Subcutaneous abdominal adipose tissue (tissue), 5 donors: ENCODE measurements around the gene CANT1.

Source experiments
- H3K27ac ChIP-seq: one replicate; pipeline ENCODE4 v1.7.0; 2013; ENCODE audit warnings: low read depth, mild to moderate bottlenecking, inconsistent platforms, low read length, moderate library complexity
- H3K27me3 ChIP-seq, 5 donors: one replicate each; pipeline ENCODE4 v1.7.0; 2013; ENCODE audit warnings: low read length in 5 of 5, inconsistent platforms in 1 of 5; ENCODE audit not compliant: control insufficient read depth in 5 of 5, insufficient read depth in 4 of 5
- H3K36me3 ChIP-seq, 5 donors: one replicate each; pipeline ENCODE4 v1.7.0; 2013; ENCODE audit warnings: low read length in 5 of 5; ENCODE audit not compliant: control insufficient read depth in 5 of 5, insufficient read depth in 5 of 5
- H3K4me1 ChIP-seq, 5 donors: one replicate each; pipeline ENCODE4 v1.7.0; 2013; ENCODE audit warnings: low read length in 5 of 5, mild to moderate bottlenecking in 3 of 5, moderate library complexity in 1 of 5; ENCODE audit not compliant: control insufficient read depth in 5 of 5, insufficient read depth in 5 of 5
- H3K4me3 ChIP-seq, 5 donors: one replicate each; pipeline ENCODE4 v1.7.0; 2013; ENCODE audit warnings: low read length in 5 of 5, low read depth in 1 of 5
- H3K9ac ChIP-seq, 5 donors: one replicate each; pipeline ENCODE4 v1.7.0; 2013; ENCODE audit warnings: low read length in 5 of 5, mild to moderate bottlenecking in 4 of 5, moderate library complexity in 3 of 5
- H3K9me3 ChIP-seq, 5 donors: one replicate each; pipeline ENCODE4 v1.7.0; 2013; ENCODE audit warnings: low read length in 5 of 5; ENCODE audit not compliant: control insufficient read depth in 5 of 5
- donor health status: healthy.
- donor health status: healthy.
- donor health status: healthy.
- donor health status: healthy.
- donor health status: healthy.

Gene CANT1

DNA sequence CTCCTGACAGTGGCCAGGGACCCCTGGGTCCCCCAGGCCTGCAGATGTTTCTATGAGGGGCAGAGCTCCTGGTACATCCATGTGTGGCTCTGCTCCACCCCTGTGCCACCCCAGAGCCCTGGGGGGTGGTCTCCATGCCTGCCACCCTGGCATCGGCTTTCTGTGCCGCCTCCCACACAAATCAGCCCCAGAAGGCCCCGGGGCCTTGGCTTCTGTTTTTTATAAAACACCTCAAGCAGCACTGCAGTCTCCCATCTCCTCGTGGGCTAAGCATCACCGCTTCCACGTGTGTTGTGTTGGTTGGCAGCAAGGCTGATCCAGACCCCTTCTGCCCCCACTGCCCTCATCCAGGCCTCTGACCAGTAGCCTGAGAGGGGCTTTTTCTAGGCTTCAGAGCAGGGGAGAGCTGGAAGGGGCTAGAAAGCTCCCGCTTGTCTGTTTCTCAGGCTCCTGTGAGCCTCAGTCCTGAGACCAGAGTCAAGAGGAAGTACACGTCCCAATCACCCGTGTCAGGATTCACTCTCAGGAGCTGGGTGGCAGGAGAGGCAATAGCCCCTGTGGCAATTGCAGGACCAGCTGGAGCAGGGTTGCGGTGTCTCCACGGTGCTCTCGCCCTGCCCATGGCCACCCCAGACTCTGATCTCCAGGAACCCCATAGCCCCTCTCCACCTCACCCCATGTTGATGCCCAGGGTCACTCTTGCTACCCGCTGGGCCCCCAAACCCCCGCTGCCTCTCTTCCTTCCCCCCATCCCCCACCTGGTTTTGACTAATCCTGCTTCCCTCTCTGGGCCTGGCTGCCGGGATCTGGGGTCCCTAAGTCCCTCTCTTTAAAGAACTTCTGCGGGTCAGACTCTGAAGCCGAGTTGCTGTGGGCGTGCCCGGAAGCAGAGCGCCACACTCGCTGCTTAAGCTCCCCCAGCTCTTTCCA, 39.5 kb upstream of the CANT1 start:
- Histone ChIP-seq H3K4me1 (peaks cover 12 to 39% (median 28%) of the 10 kb centered on the region in 5 donors), H3K27ac (peak overlapping the region; percentile 67)

DNA sequence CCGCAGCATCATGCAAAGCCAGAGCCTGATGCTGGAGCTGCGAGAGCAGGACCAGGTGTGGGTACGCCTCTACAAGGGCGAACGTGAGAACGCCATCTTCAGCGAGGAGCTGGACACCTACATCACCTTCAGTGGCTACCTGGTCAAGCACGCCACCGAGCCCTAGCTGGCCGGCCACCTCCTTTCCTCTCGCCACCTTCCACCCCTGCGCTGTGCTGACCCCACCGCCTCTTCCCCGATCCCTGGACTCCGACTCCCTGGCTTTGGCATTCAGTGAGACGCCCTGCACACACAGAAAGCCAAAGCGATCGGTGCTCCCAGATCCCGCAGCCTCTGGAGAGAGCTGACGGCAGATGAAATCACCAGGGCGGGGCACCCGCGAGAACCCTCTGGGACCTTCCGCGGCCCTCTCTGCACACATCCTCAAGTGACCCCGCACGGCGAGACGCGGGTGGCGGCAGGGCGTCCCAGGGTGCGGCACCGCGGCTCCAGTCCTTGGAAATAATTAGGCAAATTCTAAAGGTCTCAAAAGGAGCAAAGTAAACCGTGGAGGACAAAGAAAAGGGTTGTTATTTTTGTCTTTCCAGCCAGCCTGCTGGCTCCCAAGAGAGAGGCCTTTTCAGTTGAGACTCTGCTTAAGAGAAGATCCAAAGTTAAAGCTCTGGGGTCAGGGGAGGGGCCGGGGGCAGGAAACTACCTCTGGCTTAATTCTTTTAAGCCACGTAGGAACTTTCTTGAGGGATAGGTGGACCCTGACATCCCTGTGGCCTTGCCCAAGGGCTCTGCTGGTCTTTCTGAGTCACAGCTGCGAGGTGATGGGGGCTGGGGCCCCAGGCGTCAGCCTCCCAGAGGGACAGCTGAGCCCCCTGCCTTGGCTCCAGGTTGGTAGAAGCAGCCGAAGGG, 38.6 kb upstream of the CANT1 start:
- Histone ChIP-seq H3K27ac (peak overlapping the region; percentile 67), H3K27me3 (no peaks in the 10 kb centered on the region), H3K4me3 (peak overlapping the region in 2 of 5 donors; percentile 1 to 30), H3K9me3 (peaks cover 0 to 1% (median 0%) of the 10 kb centered on the region in 5 donors), H3K4me1 (peaks cover 12 to 43% (median 33%) of the 10 kb centered on the region in 5 donors), H3K36me3 (peaks cover 0 to 44% (median 21%) of the 10 kb centered on the region in 5 donors), H3K9ac (no peak overlapping the region)

More for the DNA sequence above, 39.5 kb upstream of the CANT1 start:
- H3K36me3 ChIP-seq: peaks cover 0 to 41% (median 15%) of the 10 kb centered on the region in 5 donors
- no peak overlapping the region for H3K9ac ChIP-seq
- no peaks in the 10 kb centered on the region for H3K27me3 ChIP-seq
- peaks cover 0 to 10% (median 3%) of the 10 kb centered on the region in 5 donors for H3K9me3 ChIP-seq
- H3K4me3 ChIP-seq: no peak overlapping the region

DNA sequence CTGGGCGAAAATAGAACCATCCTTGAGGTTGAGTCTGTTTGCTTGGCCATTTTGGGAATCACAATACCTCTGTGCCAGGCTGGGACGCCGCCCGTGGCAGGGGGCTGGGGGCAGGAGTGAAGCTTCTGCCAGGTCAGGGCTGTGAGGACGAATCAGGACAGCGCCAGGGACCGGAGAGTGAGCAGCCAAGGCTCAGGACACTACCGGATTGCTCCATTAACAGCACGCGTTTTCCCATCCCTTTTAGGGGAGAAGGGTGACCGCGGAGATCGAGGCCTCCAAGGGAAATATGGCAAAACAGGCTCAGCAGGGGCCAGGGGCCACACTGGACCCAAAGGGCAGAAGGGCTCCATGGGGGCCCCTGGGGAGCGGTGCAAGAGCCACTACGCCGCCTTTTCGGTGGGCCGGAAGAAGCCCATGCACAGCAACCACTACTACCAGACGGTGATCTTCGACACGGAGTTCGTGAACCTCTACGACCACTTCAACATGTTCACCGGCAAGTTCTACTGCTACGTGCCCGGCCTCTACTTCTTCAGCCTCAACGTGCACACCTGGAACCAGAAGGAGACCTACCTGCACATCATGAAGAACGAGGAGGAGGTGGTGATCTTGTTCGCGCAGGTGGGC, 37.8 kb upstream of the CANT1 start:
- H3K27me3 ChIP-seq: no peaks in the 10 kb centered on the region
- H3K4me1 ChIP-seq: peaks cover 12 to 42% (median 35%) of the 10 kb centered on the region in 5 donors
- peak overlapping the region; percentile 67 for H3K27ac ChIP-seq
- no peak overlapping the region for H3K9ac ChIP-seq
- H3K9me3 ChIP-seq: no peaks in the 10 kb centered on the region
- H3K4me3 ChIP-seq: peak overlapping the region in 2 of 5 donors; percentile 1 to 30
- H3K36me3 ChIP-seq: peaks cover 0 to 44% (median 21%) of the 10 kb centered on the region in 5 donors

DNA sequence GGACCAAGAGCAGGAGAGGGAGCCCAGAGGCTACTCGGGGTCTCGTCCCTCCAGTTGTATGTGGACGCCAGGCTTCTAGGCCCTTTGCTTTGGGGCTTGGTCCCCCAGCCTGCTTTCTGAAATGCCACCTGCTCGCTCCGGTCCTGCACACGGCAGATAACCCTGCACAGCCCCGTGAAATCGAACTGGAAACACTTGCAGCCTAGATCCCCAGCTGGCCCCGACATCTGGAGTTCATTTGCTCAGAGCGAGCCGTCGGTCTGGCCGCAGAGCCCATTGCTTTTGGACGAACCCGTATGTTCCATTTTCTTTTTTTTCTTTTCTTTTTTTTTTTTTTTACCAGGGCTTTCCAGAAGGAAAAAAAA, 37.3 kb upstream of the CANT1 start:
- Histone ChIP-seq H3K4me3 (peak overlapping the region in 1 of 5 donors; percentile 6), H3K9ac (no peak overlapping the region), H3K9me3 (no peaks in the 10 kb centered on the region), H3K27me3 (no peaks in the 10 kb centered on the region), H3K36me3 (peaks cover 0 to 44% (median 21%) of the 10 kb centered on the region in 5 donors), H3K4me1 (peaks cover 12 to 47% (median 40%) of the 10 kb centered on the region in 5 donors), H3K27ac (peak overlapping the region; percentile 67)

DNA sequence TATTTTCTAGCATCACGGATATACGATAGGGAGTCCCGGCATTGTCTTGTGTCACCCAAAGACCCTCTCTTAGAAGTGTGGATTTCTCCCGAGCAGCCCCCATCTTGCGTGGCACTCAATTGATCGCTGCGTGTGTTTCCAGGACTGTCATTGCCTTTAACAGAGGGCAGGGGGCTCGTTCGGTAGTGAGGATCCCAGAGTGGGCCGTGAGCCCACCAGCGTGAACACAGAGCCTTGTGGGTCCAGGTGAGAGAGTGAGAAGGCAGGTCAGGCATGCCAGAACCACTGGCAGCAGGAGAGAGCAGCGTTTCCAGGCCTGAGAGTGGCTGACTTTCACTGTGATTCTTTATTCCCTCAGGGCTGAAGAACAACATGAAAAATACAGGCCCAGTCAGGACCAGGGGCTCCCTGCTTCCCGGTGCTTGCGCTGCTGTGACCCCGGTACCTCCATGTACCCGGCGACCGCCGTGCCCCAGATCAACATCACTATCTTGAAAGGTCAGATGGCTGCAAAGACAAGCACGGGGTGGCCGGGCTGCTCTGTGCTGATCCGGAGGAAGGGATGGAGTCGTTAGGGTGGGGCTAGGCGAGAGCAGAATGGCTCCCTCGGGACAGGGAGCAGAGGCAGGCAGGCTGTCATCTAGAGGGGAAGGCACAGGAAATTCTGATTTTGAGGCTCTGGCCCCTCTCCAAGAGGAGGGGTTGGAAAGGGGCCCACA, 36.8 kb upstream of the CANT1 start:
- Histone ChIP-seq H3K27ac (peak overlapping the region; percentile 67), H3K9ac (peak overlapping the region in 2 of 5 donors; percentile 14 to 33), H3K36me3 (peaks cover 0 to 44% (median 21%) of the 10 kb centered on the region in 5 donors), H3K27me3 (no peaks in the 10 kb centered on the region), H3K9me3 (no peaks in the 10 kb centered on the region), H3K4me1 (peaks cover 12 to 48% (median 42%) of the 10 kb centered on the region in 5 donors), H3K4me3 (peak overlapping the region in 2 of 5 donors; percentile 6 to 22)

DNA sequence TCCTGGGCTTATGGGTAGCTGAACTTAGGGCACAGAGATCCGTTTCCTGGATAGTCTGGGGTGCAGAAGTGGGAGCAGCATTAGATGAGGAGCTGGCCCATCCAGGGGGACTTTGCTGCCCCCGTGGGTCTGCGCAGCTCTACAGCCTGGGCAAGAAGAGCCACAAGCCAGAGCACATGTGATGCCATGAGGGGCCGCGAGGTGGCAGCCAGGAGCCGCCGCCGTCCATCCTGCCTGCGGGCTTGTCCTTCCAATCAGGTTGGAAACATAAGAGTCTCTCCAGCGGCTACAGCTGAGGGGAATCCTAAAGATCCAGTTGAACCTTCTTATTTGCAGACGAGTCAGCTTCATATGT, 36.3 kb upstream of the CANT1 start:
- Histone ChIP-seq H3K27ac (peak overlapping the region; percentile 67), H3K36me3 (peaks cover 0 to 44% (median 21%) of the 10 kb centered on the region in 5 donors), H3K4me1 (peaks cover 12 to 48% (median 42%) of the 10 kb centered on the region in 5 donors), H3K9ac (no peak overlapping the region), H3K4me3 (peak overlapping the region in 2 of 5 donors; percentile 6 to 22), H3K27me3 (no peaks in the 10 kb centered on the region), H3K9me3 (no peaks in the 10 kb centered on the region)

DNA sequence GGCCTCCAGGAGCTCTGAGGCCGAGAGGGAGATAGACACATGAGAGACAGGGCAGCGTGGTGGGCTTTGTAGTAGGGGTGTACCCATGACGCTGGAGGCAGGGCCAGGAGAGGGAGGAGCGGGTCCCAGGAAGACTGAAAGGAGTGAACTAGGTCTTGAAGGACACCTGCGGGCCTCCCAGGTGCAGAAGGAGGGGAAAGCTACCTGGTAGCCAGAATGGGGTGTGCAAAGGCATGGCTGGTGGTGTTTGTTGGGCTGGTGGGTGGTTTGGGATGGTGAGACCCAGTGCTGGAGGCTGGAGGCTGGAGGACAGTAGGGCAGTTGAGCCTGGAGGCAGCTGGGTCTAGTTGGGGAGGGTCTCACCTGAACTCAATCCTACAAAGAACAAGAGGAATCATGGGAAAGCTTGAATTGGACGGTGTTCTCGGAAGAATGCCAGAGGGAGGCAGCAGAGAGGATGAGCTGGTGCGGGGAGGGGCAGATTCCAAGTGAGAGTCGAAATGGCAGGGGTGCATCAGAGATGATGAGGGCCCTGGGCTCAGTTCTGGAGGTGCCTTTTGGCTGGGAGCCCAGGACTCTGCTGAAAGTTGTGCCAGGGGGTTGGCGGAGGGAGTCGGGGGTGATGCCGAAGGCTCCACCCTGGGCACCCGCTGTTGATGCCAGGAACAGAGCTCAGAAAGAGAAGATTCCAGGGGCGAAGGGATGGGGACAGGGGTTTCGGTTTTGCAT, 35.6 kb upstream of the CANT1 start:
- Histone ChIP-seq H3K9ac (no peak overlapping the region), H3K27ac (no peak overlapping the region), H3K4me1 (peaks cover 12 to 48% (median 42%) of the 10 kb centered on the region in 5 donors), H3K9me3 (no peaks in the 10 kb centered on the region), H3K27me3 (no peaks in the 10 kb centered on the region), H3K36me3 (peaks cover 0 to 38% (median 19%) of the 10 kb centered on the region in 5 donors), H3K4me3 (no peak overlapping the region)

DNA sequence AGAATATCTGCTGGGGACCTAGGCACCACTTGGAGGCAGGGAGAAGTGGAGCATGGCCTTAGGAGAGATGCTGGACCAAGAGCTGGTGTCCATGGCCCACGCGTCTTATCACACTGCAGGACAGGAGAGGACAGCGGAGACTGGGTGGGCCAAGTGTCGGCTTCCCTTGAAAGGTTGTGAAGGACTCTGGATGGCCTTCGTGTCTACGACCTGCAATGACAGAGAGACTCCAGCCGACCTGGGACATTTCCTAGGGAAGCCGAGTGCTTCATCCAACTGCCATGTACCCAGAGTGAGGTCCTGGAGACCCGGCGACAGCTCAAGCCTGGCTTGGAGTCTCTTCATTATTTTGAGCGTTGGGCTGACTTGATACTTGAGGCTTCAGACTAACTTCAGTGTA, 34.9 kb upstream of the CANT1 start:
- H3K27ac ChIP-seq: no peak overlapping the region
- no peak overlapping the region for H3K4me3 ChIP-seq
- no peaks in the 10 kb centered on the region for H3K27me3 ChIP-seq
- no peak overlapping the region for H3K9ac ChIP-seq
- H3K9me3 ChIP-seq: no peaks in the 10 kb centered on the region
- peaks cover 12 to 48% (median 42%) of the 10 kb centered on the region in 5 donors for H3K4me1 ChIP-seq
- H3K36me3 ChIP-seq: peaks cover 0 to 31% (median 16%) of the 10 kb centered on the region in 5 donors
